SK-N-SH (cell line): ENCODE measurements around the gene CSNK1E.

Experiments
- CHD2 ChIP-seq: fragments of 150-350 bp; IDR thresholded peaks from 2 replicates; pipeline ENCODE4 v1.6.1; 2018; ENCODE audit warnings: low read length; ENCODE audit not compliant: partially characterized antibody
- EP300 ChIP-seq, 2 experiments: IDR thresholded peaks; 2 replicates each; pipeline versions ENCODE4 v1.4.0 to v1.6.1; 2012; ENCODE audit warnings: borderline replicate concordance in 1 of 2, low read depth in 1 of 2, low read length in 1 of 2
- TCF12 ChIP-seq: IDR thresholded peaks from 2 replicates; pipeline ENCODE4 v1.4.0; 2012
- USF2 ChIP-seq: fragments of 150-350 bp; IDR thresholded peaks from 2 replicates; pipeline ENCODE4 v1.6.1; 2017; ENCODE audit warnings: antibody characterized with exemption, low read length, low read depth, borderline replicate concordance

GRCh38 chr22:38335077-38335476 lies 17.8 kb upstream of the CSNK1E start:
- TF ChIP-seq CHD2 (no peak), EP300 (IDR thresholded peaks at IDR 0.05; ENCODE audit: borderline replicate concordance in 1 of 2, low read depth in 1 of 2, low read length in 1 of 2) (no peak), TCF12 (no peak), USF2 (no peak)
